HG03135 (cell line): ENCODE results near the gene EHF.

Experiments used
- ATAC-seq: cut with Tn5 transposase; IDR thresholded peaks from one replicate; pipeline ENCODE4 v1.9.1; 2021; ENCODE audit warnings: mild to moderate bottlenecking, moderate library complexity; ENCODE audit not compliant: unreplicated experiment

The EHF gene

DNA sequence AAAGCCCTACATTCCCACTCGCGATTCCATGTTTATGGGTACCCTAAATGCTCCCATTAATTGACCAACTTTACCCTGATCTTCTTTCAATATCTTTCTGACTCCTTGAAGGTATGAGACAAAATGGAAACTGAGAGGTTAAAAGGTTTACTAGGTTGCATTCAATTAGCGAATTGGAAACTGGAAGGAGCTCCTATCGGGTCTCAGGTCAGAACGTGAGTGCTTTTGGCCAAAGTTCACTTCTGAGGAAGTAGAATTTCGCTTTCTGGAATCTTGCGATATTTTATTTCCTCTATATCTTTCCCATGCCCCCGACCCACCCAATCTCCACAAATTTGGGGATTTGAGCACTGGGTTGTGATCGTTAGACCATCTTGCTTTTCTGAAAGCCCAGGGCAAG, 2.6 kb downstream of the EHF start:
- no peak for ATAC-seq

DNA sequence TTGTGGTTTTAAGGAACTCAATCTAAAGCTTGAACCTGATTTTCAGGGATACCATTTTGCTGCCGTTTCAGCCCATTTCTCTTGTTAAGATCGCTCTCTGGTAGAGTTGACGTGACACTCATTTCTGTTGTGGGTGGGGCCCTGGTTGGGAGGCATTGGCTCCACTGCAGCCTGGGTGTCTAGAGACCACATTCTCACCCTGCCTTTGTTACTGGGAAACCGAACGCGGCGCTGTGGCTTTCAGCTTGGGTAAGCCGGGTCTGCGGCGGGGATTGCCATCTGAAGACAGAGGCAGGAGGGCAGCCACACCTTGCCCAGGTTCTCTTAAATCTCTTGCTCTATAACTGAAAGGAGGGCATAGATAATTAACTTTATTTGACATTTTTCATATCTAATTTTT, 3.2 kb downstream of the EHF start:
- no peak for ATAC-seq

DNA sequence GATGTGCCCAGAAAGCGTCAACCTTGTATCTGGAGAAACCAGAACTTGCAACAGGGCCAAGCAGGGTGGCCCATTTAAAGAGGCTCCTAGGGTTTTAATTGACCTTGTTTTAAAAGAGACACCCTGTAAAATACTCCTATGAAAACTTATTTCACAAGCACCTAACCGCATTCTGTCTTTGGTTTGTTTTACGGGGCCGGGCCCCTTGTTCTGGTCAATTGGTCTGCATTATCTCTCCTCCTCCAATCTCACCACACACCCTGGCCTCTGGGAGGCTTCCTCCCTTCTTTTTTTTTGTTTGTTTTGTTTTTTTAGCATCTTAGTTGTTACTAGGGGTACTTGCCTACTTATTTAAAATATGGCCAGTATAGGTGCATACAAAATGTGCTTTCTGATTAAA, 4.7 kb downstream of the EHF start:
- no peak for ATAC-seq

DNA sequence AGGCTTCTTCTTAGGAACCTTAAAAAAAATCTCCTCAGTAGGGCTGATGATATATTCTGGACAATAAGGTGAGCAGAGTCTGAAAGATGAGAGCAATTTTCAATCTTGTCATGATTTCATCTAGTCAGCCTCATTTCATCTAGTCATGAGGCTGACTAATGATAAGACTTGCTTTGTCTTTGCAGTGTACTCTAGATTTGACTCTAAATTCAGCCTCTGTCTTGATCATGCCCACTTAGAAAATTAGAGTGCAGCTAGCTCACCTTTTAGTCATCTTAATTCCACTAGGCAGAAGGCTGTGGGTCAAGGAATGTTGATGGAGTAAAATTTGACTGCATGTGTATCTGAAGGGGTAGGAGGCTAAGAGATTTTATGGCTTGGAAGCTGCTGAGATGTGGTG, 5.5 kb downstream of the EHF start:
- no peak for ATAC-seq

DNA sequence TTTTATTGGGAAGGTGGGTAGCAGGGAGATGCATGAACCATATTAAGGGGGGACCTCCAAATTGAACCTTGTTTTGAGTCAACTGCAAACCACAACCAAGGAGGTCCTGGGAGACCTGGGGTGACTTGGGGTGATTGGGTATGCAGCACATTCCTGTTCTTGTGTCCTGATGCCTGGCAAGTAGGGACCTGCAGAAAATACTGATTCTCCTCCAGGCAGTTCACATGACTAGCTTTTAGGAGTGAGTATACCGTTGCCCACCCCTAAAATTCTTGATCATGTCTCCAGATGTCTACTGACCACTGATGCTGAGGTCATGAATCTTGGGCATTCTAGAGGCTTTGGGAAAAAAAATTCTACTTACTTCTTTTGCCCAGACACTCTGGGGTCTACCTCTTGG, 6.3 kb downstream of the EHF start:
- ATAC-seq, result no peak

DNA sequence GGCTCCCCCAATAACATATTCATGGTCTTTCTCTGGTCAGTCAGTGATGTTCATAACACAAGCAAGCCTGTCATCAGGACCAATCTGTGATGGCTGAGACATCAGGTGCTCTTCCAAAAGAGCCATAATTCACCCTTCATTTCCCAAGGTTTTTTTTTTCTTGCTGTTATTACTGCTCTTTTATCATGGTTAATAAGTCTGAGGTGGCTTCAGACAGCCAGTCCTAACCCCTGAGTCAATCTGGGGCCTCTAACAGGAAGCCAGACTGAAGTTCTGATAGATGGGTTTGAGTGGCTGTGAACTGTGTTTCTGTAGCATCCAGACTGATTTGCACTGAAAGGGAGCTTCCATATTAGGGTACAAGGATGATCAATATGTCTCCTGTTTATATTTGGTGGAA, 8.8 kb downstream of the EHF start:
- ATAC-seq, result no peak

DNA sequence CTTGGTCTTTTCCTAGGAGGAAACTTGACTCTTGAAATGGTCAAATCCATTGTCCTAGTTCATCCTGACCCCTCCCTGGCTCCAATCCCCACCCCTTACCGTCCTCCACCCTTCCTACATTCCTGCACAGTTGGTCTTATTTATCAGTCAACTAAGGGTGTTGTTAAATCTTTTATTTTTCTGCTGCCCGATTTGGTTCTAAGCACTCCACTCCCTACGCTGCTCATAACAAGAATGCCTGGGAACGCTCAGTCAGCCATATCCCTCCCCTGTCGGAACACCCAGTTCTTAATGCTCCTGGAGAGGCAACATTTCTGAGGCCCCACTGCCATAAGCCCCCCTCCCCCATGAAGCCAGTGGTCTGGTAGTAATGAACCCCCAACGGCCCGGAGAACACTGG, 9.7 kb downstream of the EHF start:
- no peak for ATAC-seq

DNA sequence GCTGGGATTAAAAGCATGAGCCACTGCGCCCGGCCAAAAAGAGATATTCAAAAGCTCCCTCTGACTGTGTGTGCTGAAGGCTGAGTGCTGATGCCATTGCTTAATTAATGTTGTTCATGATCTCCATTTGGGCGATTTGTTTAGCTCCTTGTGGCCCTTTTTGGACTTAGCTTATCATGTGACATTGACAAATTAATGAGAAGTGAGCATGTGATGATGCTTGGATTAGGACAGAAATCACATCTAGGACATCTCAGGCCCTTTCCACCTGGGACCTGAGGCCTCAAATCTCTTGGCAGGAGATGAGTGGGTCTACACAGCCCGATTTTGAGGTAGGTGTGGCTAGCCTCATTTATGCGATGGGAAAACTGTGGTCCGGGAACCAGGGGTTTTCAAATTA, 10.4 kb downstream of the EHF start:
- no peak for ATAC-seq

DNA sequence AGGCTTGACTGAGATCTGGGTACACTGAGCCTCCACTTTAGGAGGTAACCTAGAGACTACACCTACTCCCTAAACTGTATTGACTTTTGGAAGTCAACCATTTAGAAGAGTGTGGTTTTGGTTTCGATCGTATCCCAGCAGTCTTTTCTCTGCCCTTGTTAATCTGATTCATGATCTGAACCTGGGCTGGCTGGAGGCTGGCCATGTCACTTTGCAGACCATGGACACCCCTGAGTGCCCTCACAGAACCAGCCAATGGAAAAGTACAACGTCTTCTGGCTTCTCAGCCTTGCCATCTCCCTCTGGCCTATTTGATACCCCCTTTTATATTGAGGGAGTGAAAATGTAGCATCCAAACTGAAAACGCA, 10.8 kb downstream of the EHF start:
- no peak for ATAC-seq

DNA sequence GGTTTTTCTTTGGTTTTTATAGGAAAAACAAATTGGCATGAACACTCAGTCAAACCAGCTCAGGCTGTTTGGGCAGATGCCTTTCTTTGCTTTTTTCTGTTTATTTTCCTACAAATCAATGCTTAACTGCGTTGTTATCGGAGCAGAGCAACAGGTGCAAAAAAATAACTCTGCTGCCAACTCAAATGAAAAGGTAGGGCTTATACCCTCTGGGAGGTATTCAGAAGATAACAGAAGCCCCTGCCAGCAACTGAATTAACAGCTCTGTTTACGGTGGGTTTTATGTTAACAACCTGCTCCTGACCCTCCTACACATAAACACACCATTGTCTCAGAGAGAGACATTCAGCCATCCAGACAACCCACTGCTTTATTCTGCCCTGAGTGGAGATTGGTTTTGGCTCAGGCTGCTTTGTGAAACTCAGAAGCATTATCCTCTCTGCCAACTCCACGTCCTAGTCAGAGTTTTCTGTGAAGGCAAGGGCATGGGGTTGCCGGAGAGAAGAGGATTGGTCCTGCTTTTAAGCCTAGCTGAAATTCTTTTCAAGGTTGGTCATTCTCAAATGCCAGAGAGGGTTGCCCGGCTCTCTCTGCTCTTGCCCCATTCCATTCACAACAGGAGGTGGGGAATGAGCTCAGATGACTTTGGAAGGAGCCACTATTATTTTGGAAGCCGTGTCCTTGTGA, 11.4 kb downstream of the EHF start:
- no peak for ATAC-seq

DNA sequence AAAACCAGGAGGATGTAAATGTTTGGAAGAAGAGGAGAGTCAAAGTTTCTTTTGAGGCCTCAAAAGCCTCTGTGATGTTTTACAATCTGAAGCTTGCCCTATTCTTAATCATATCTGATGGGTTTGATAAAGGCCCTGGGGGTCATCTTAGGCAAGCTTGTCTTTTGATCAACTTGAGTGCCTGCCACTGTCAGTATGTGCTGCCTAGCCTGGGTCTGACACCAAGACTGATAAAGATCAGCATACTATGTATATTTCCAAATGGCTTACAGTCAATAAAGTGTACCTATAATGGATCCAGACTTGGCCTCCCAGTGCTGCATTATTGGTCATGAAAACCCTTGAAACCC, 12.7 kb downstream of the EHF start:
- no peak for ATAC-seq

DNA sequence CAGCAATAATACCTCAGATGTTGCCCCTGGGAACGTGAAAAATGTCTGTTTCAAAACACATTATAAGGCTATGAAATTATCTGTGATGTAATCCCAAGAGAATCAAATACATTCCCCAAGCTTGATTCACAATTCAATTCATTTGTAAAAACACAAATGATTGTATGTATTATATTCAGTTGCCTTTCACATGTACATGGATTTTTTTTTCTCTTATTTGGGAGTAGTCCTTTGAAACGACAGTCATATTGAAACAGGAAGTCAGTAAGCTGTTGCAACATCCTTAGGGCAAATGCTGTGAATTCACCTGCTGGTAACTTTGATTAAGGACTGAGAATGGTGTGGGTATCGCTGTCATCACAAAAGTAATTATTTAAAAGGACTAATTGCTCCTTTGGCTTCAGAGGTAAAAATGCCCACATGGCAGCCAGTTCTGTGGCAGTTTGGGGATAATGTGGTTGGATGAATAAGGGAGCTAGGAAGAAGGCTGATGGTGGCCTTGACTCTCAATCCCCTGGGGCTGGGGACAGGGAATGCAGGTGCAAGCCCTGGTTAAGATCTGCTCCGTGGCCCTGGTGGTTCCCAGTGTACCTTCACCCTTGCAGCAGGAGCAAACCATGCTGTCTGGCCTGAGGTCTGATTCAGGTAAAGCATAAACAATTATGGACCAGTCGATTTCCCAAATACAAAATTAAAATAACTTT, 13.2 kb downstream of the EHF start:
- peak; percentile 87 for ATAC-seq

DNA sequence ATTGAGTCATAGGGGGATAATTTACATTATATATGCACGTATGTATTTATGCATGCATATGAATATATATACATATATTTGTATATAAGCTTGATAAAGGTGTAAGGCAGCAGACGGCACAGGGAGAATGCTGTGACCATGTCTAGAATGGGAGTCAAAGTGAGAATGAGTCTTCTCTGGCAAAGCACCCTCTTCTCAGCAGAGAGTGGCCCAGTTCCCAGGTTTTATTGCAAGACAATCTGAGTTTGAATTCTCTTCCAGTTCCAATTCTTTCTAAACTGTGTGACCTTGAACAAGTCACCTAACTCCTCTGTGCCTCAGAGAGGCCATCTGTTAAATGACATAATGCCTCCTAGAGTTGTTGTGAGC, 13.8 kb downstream of the EHF start:
- no peak for ATAC-seq

DNA sequence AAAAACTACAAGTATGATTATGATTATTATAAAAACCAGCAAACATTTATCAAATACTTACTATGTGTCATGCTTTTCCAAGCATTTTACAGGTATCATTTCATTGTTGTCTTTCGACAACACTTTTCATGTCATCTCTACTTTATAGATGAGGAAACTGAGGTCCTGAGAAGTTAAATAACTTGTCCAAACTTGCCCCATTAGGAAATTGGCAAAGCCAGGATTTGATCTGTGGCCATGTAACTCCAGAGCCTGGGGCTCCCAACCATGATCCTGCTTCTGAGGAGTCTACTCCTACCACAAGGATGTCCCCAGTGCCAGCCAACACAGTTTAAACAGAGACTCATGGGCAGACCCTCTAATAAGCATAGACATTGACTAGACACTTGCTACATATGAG, 15.2 kb downstream of the EHF start:
- no peak for ATAC-seq

DNA sequence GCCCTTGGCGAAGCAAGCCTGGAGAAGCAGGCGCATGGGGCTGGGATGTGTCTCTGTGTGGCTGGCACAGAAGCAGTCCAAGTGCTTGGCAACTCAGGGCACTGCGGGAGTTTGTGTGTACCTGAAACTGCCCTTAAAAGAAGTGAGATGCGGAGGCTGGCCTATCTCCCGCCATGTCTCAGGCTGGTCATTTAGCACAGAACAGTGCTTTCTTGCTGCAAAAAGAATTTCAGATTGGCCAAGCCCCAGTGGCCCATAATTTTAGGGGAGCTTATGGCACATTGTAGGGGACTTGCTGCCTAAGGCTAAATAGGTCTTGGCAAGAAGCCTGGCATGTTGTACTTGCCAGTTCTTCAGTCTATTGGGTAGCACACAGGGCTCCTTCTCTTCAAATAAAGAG, 16.4 kb downstream of the EHF start:
- ATAC-seq, result no peak

DNA sequence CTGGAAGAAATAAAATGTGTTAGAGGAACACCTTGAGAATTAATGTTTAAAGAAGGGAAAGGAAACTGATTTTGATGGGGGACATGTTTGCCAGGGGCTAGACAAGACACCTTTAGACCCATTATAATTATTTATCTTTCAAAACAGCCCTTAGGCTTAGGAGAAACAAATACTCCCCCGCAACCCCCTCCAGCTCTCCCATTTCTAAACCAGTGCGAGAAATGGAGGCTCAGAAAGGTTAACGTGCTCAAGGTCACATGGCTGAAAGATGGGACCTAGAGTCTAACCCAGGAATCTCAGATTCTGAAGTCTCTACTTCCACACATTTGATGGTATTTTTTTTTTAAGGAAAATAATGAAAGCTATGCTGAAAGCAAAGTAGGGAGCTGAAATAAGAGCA, 18.0 kb downstream of the EHF start:
- no peak for ATAC-seq

DNA sequence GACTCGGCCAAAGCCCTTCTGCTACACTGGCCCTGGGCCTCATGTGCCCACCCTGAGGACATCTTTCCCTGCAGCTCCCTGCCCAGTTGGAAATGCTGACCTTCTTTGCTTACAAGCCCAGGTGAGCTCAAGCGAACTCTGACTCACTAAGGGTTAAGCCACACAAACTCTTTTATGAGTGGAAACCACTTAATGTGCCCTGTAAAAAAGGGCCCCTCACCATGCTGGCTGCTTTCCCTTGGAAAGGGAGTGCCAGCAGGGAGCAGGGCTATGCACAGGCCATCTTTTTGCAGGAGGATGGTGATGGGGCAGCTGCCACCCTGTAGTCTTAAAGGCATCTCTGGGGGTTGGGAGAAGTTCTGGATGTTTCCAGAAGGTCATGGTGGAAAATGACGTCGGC, 18.7 kb downstream of the EHF start:
- ATAC-seq, result no peak

DNA sequence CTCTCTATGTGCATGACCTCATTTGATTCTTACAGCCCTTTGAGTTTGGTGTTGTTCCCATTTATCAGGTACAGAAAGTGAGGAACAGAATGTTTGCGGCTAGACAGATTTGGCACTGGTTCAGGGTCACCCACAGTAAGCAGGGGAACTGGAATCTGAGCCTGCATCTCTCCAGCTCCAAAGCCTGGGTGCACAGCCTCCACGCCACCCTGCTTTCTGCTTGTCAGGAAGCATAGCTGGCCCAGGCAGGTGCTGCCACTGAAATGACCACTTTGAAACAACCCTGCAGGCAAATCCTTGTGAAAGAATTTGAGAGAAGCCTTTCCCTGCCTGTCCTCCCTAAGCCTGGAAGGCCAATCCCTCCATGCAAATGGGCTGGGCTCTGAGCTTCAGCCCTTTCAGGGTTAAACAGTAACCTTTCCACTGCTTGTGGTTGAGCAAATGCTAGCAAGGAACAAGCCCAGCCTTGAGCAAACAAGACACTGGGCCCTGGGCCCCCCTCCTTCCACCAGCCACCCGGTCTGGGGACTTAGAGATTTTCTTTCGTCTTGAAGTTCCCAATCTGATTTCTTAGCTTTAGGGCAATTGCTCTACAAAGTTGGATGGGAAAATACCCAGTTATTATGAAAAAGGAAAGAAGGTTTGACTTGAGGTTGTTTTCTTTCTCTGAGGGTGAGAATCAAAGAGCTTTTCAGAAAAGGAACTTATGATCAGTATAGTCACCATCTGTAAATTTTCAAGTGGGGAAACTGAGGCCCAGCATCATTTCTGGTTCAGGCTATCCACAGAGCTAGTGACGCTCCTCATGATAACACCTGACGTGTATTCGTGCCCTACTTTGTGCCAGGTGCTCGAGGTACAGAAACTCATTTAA, 19.4 kb downstream of the EHF start:
- ATAC-seq, result peak; percentile 79

DNA sequence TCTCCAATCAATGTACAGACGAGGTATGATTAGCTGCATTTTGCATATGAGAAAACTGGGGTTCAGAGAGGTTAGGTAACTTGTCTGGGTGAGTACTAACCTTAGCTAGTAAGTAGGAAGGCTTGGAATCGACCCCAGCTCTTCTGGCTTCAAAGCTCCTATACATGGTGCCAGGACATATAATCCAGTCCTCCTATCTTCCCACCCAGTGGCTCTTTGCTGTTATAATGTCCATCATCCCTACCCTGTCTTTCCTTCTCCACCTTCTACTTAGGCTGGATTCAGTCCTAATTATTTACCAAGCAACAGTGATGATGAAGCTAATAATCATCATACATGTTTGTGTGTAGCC, 20.0 kb downstream of the EHF start:
- ATAC-seq, result no peak

DNA sequence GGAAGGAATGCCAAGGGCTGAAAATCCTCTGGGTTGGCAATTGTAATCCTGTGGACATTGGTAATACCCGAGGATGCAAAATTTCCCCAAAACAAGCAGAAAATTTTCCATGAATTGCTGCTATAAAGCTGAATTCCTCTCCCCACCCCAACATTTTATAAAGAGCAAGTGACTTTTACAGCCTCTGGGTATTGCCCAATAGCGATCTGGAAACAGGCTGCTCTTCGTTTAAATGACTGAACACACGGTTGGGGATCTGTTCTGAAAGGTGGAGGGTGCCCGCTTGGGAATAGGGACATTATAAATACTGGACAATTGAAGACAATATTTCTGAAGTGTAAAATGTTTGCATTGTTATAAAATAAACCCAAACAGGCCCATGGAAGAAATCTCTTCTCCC, 20.6 kb downstream of the EHF start:
- no peak for ATAC-seq

DNA sequence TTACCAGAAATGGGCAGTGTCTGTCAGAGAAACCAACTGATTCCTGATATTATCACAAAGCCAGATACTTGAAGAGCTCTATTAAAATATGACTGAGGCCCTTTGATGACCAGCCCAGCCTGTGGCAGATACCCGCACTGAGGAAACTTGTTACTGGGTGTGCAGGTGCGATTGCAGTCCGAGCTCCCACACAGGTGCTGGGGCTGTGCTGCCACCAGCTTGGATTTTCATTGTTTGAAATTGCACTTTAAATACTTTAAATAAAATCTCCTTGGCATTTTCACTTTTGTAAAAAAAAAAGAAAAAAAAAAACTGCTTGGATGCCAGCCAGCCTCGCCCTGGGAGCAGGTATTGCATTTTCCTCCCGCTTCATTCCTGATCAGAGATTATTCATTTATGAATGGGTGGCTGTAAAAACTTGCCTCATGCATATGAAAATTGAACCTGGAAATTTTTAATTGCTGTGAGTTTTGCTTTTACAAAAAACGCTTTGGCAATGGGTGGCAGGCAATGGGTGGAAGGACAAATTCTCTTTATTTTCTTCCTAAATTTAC, 21.2 kb downstream of the EHF start:
- no peak for ATAC-seq

DNA sequence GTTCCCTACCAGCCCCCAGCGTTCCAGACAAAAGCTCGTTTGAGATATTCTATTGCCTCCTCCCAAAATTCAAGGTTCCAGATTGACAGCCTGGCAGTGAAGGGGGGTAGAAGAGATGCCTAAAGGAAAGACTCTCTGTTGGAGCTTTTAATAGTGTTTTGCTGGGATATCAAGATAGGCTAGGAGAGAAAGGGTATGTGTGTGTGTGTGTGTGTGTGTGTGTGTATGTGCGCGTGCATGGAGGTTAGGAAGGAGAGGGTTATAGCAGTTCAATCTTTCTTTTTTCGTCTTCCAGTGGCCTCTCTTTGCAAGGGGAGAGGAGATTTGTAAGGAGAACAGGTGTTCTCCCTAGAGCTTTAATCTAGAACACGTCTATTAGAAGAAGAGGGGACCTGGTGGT, 22.0 kb downstream of the EHF start:
- ATAC-seq, result no peak
